Memory B cell (primary cell): ENCODE measurements around the gene SEPTIN5.

Source experiments
- ATAC-seq: fragments of 150-1000 bp; cut with Tn5 transposase; 2 replicates; pipeline ENCODE4 v1.10.0; 2021; ENCODE audit warnings: low read depth, mild to moderate bottlenecking, moderate library complexity
- DNase-seq, 2 donors: peaks; one replicate each; pipeline ENCODE4 v3.0.0; 2022; ENCODE audit warnings: low spot score in 2 of 2
- H3K27ac Mint-ChIP-seq: one replicate; pipeline ENCODE4 v1.8.0; 2022; ENCODE audit warnings: mild to moderate bottlenecking, moderate library complexity, mixed read lengths
- H3K27me3 Mint-ChIP-seq: one replicate; pipeline ENCODE4 v1.8.0; 2022; ENCODE audit warnings: mixed read lengths
- H3K36me3 Mint-ChIP-seq: one replicate; pipeline ENCODE4 v1.8.0; 2022; ENCODE audit warnings: mild to moderate bottlenecking, mixed read lengths
- H3K4me1 Mint-ChIP-seq: one replicate; pipeline ENCODE4 v1.8.0; 2022; ENCODE audit warnings: mixed read lengths
- H3K4me3 Mint-ChIP-seq: one replicate; pipeline ENCODE4 v1.8.0; 2022; ENCODE audit warnings: mild to moderate bottlenecking, moderate library complexity, mixed read lengths
- H3K9me3 Mint-ChIP-seq: one replicate; pipeline ENCODE4 v1.8.0; 2022; ENCODE audit warnings: mixed read lengths

Gene SEPTIN5

GRCh38 chr22:19763458-19764298 is 49.4 kb downstream of the SEPTIN5 start:
- Mint-ChIP-seq H3K27ac (no peak overlapping the region), H3K36me3 (peaks cover 5% of the 10 kb centered on the region), H3K27me3 (peaks cover 33% of the 10 kb centered on the region), H3K9me3 (no peaks in the 10 kb centered on the region), H3K4me3 (no peak overlapping the region), H3K4me1 (peaks cover 19% of the 10 kb centered on the region)
- DNase-seq (no peak), ATAC-seq (no peak)

DNA sequence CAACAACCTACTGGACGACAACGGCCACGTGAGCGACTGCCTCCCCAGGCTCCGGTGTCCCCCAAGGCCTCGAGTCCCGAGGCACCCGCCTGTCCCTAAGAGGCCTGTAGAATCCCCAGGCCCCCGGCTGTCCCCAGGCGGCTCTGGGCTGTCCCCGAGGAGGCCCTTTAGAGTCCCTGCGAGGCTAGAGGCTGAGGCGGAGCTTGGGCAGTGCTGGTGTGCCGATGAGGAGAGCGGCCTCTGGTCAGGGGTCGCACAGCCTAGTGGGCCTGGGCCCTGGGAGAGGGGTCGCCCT is 49.9 kb downstream of the SEPTIN5 start:
- ATAC-seq = no peak
- DNase-seq = no peak
- Mint-ChIP-seq H3K27ac (no peak overlapping the region), H3K4me1 (peaks cover 19% of the 10 kb centered on the region), H3K36me3 (peaks cover 5% of the 10 kb centered on the region), H3K4me3 (no peak overlapping the region), H3K9me3 (no peaks in the 10 kb centered on the region), H3K27me3 (peaks cover 33% of the 10 kb centered on the region)

- no peaks in the 10 kb centered on the region for H3K9me3 Mint-ChIP-seq
- H3K36me3 Mint-ChIP-seq = peaks cover 4% of the 10 kb centered on the region
- H3K4me3 Mint-ChIP-seq = peak overlapping the region; percentile 0
- DNase-seq (no peak), ATAC-seq (no peak)
- peaks cover 33% of the 10 kb centered on the region for H3K27me3 Mint-ChIP-seq
- no peak overlapping the region for H3K27ac Mint-ChIP-seq
- H3K4me1 Mint-ChIP-seq = peaks cover 15% of the 10 kb centered on the region
Observed at GRCh38 chr22:19764636-19765476, 50.6 kb downstream of the SEPTIN5 start.

- Mint-ChIP-seq H3K9me3 (no peaks in the 10 kb centered on the region), H3K27me3 (peaks cover 35% of the 10 kb centered on the region), H3K27ac (no peak overlapping the region), H3K4me3 (peak overlapping the region; percentile 24), H3K36me3 (no peaks in the 10 kb centered on the region), H3K4me1 (peaks cover 10% of the 10 kb centered on the region)
- DNase-seq = no peak
- ATAC-seq = no peak
Observed at GRCh38 chr22:19765477-19766239, 51.4 kb downstream of the SEPTIN5 start.

DNA sequence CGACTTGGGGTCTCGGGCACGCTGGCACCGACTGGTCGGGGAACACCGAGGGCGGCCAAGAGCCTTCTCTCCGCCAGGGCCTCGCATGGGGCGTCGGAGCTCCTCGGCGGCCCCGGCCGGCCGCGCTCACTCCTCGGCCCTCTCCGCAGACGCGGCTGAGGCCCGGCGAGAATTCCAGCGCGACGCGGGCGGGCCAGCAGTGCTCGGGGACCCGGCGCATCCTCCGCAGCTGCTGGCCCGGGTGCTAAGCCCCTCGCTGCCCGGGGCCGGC is 51.9 kb downstream of the SEPTIN5 start:
- Mint-ChIP-seq H3K27me3 (peaks cover 36% of the 10 kb centered on the region), H3K27ac (no peak overlapping the region), H3K9me3 (no peaks in the 10 kb centered on the region), H3K4me3 (no peak overlapping the region), H3K36me3 (no peaks in the 10 kb centered on the region), H3K4me1 (peaks cover 10% of the 10 kb centered on the region)
- ATAC-seq = no peak
- DNase-seq = no peak

DNA sequence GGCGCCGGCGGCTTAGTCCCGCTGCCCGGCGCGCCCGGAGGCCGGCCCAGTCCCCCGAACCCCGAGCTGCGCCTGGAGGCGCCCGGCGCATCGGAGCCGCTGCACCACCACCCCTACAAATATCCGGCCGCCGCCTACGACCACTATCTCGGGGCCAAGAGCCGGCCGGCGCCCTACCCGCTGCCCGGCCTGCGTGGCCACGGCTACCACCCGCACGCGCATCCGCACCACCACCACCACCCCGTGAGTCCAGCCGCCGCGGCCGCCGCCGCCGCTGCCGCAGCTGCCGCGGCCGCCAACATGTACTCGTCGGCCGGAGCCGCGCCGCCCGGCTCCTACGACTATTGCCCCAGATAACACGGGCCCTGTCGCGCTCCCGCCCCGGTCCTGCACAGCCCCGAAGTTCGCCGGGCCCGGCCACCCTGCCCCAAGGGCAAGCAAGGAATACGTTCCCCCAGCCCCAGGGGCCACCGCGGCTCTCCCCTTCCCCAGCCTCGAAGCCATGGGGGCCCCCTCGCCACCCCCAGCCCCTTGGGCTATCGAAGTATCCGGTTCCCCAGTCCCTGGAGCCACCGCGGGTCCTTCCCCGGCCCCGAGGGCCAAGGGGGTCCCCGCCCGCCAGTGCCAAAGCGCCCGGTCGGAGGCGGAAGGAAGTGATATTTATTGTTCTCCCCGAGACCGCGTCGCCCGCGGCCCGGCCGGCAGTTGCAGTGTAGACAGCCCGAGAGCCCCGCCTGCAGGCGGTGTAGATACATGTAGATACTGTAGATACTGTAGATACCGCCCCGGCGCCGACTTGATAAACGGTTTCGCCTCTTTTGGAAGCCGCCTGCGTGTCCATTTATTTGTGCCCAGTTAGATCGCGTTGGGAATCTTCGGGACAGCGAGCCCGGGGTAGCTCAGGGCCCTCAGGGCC is 52.5 kb downstream of the SEPTIN5 start:
- Mint-ChIP-seq H3K9me3 (no peaks in the 10 kb centered on the region), H3K27ac (peak overlapping the region; percentile 73), H3K36me3 (no peaks in the 10 kb centered on the region)

DNA sequence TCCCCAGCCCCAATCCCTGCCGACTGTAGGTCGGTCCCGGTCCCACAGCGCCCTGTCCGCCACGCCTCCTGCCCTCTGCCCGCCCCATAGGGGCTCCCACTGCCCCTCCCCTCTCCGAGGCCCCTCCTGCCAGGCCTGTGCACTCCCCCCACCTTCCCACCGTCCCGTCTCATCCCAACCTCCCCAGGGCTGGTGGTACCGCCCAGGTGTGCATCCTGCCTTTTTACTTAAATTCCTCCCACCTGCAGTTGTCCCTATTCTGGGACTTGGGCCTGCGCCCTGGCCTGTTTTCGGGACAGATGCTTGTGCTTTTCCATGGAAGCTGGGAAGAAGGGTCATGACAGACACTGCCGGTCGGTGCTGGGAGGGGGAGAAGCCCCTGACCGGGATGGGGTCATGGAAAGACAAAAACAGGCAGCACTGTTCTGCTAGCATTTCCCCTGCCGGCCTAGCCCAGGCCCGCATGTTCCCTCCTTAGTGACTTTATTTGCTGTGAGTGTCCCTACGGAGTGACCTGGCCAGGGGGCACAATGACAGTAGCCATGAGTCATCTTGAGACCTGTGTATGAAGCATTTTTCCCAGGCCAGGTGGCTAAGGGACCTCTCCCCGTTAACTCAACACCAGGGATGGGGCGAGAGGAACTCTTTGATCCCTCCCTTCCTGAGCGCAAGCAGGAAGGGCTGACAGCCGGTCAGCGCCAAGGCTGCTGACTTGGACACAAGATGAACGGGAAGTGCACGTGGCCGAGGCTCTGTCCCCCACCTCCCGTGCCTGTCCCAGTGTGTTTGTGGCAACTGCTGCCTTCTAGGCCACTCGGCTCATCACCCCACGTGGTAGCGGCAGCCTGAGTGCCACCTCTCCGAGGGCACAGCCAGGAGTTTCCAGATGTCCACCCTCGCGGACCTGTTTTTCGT is 53.4 kb downstream of the SEPTIN5 start:
- ATAC-seq (peak; percentile 14), DNase-seq (no peak)
- peaks cover 34% of the 10 kb centered on the region for H3K27me3 Mint-ChIP-seq
- no peaks in the 10 kb centered on the region for H3K9me3 Mint-ChIP-seq
- peaks cover 13% of the 10 kb centered on the region for H3K4me1 Mint-ChIP-seq
- H3K4me3 Mint-ChIP-seq = peak overlapping the region; percentile 32
- H3K36me3 Mint-ChIP-seq = no peaks in the 10 kb centered on the region
- peak overlapping the region; percentile 73 for H3K27ac Mint-ChIP-seq

More for the DNA sequence above, 52.5 kb downstream of the SEPTIN5 start:
- H3K4me3 Mint-ChIP-seq = peak overlapping the region; percentile 49
- H3K4me1 Mint-ChIP-seq = peaks cover 11% of the 10 kb centered on the region
- H3K27me3 Mint-ChIP-seq = peaks cover 34% of the 10 kb centered on the region
- peak in 1 of 2 donors; percentile 36 for DNase-seq
- ATAC-seq = peak; percentile 77

- ATAC-seq = no peak
- Mint-ChIP-seq H3K27ac (no peak overlapping the region), H3K4me1 (peaks cover 24% of the 10 kb centered on the region), H3K27me3 (peaks cover 39% of the 10 kb centered on the region), H3K9me3 (no peaks in the 10 kb centered on the region), H3K36me3 (no peaks in the 10 kb centered on the region), H3K4me3 (no peak overlapping the region)
- no peak for DNase-seq
Observed at GRCh38 chr22:19769393-19769715, 55.1 kb downstream of the SEPTIN5 start.

DNA sequence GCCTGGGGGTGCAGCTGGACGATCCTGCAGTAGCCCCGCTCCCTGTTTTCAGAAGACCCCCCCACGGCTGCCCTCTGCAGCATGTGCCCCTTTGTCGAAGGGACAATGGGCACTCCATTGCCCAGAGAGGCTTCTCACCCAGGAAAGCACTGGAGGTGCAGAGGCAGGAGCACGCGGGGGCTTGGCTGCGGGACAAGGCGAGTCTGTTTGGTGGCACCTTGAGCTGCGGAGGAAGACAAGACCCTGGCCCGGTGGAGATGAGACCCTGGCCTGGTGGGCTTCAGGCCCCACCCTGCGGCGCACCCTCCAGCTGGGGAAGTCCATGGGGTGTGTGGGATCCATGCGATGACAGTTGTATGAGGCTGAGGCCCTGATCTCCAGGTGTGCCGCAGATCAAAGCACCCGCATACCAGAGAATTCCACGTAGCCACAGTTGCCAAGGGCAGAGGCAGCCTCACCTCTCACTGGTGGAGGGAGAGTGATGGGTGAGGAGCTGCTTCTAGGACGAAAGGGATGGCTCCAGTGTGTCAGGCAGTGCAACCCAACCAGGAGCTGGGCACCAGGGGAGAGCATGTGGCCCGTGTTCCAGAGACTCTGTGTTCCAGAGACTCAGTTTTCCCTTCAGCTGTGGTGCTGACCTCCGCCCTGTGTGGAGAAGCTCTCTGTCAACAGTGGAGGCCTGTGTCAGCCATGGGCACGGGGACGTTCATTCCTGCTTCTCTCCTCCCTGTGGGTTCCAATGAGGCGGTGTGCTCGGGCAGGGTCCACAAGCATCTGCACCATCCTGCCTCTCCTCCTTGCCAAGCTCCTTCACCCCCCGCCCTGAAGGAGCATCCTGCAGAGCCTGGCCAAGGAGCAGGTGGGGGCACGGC is 56.3 kb downstream of the SEPTIN5 start:
- H3K27ac Mint-ChIP-seq = no peak overlapping the region
- no peaks in the 10 kb centered on the region for H3K36me3 Mint-ChIP-seq
- H3K4me1 Mint-ChIP-seq = peaks cover 25% of the 10 kb centered on the region
- DNase-seq = no peak
- no peak for ATAC-seq
- H3K27me3 Mint-ChIP-seq = peaks cover 37% of the 10 kb centered on the region
- no peak overlapping the region for H3K4me3 Mint-ChIP-seq
- no peaks in the 10 kb centered on the region for H3K9me3 Mint-ChIP-seq

DNA sequence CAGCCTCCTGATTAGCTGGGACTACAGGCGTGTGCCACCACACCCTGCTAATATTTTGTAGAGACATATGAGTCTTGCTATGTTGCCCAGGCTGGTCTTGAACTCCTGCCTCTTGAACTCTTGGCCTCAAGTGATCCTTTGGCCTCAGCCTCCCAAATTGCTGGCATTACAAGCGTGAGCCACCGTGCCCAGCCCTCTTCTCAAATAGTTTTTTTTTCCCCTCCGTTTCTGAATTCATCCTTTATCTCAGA is 58.0 kb downstream of the SEPTIN5 start:
- H3K4me3 Mint-ChIP-seq = no peak overlapping the region
- DNase-seq (no peak), ATAC-seq (no peak)
- peaks cover 46% of the 10 kb centered on the region for H3K27me3 Mint-ChIP-seq
- no peak overlapping the region for H3K27ac Mint-ChIP-seq
- no peaks in the 10 kb centered on the region for H3K9me3 Mint-ChIP-seq
- H3K4me1 Mint-ChIP-seq = peaks cover 29% of the 10 kb centered on the region
- no peaks in the 10 kb centered on the region for H3K36me3 Mint-ChIP-seq
